Measurements from ENCODE around the gene CXCL10.

DNA sequence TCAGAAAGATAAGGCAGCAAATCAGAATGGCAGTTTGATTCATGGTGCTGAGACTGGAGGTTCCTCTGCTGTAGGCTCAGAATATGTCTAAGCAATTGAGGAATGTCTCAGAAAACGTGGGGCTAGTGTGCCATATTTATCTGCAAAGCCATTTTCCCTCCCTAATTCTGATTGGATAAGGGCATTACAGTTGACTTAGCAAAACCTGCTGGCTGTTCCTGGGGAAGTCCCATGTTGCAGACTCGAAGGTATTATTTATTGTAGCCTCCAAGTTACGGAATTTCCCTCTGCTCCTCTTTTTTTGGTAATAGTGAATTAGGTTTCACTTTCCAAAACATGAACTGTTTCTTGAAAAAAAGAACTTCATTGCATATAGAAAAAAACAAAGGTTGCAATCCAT, at the start of gene CXCL10:
- TF ChIP-seq EP300 (IDR thresholded peaks at IDR 0.05; ENCODE audit: low read depth) (no peak), POLR2AphosphoS5 (IDR thresholded peaks at IDR 0.05) (no peak), POLR2A (IDR thresholded peaks at IDR 0.05) (no peak)

Measured in transverse colon (tissue), 3 donors.